ENCODE measurements around the gene SCAF4. TPM values are rescaled to one million over a fixed set of nuclear protein-coding genes. Genes with fewer than 3 reads are reported as not detected.

The SCAF4 gene
- total RNA-seq, 1 donor from 2014 or later: 60.1 TPM

DNA sequence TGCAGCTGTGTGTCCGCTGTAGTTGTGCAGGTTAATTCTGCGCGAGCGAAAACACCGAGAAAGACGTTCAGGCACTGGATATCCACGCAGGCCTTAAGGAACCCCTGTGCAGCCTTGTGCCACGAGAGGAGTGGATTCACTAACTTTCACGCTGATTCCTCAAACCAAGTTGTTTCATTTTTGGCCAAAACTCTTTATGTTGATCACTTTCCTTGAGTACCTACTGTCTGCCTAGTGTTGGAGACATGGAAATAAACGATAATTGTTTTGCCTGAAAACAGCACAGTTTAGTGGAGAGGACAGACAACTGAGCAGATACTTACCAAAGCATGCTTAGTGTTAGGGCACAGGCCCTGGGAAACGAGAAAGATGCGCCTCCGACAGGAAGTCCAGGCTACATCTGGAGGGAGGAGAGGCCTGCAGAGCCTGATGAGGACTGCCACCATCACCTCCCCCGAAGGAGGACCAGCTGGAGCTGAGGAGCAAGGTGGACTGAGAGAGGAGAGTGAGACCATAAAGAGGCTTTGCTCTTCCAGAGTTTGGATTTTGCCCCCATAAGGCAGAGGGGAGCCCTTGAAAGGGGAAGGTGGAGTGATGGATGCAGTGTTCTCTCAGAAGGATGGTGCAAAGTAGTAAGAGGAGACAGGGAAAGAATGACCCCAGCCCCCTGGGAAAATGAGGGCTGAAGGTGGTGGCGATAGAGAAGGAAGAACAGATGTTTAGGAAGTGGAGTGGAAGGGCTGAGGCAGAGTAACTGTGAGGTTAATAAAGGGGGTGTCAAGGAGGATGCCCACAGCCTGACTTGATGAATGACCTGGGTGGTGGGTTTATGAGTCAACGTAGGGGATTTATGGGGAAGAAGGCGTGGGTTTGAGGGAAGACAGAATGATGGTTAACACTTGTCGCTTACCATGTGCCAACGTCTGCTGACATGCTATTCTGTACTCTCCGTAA is 956 bp upstream of the SCAF4 start:
- intact Hi-C loops (cut with micrococcal nuclease): loop anchor here (1.0 to 5.0 kb wide), 4 partner anchors 74 to 879 kb away; partner anchors contain the start of genes CFAP298, MIS18A, SOD1 and URB1
- Mint-ChIP-seq H3K9me3 (no peaks in the 10 kb centered on the region), H3K27me3 (ENCODE audit: low read depth) (no peaks in the 10 kb centered on the region), H3K36me3 (ENCODE audit: low read depth) (no peaks in the 10 kb centered on the region), H3K27ac (no peak overlapping the region), H3K4me3 (ENCODE audit: low read depth) (no peak overlapping the region), H3K4me1 (ENCODE audit: low read depth) (peaks cover 7% of the 10 kb centered on the region)
- DNase-seq (ENCODE audit: low spot score): peak; percentile 16

GRCh38 chr21:31731056-31731856 is 662 bp downstream of the SCAF4 start:
- DNase-seq (ENCODE audit: low spot score): peak; percentile 48
- intact Hi-C loops (cut with micrococcal nuclease): loop anchor here (2.0 to 5.0 kb wide), 3 partner anchors 16 to 881 kb away; partner anchors contain the start of genes CFAP298 and MIS18A
- Mint-ChIP-seq H3K27me3 (ENCODE audit: low read depth) (no peaks in the 10 kb centered on the region), H3K4me3 (ENCODE audit: low read depth) (peak overlapping the region; percentile 86), H3K9me3 (no peaks in the 10 kb centered on the region), H3K27ac (peak overlapping the region; percentile 72), H3K36me3 (ENCODE audit: low read depth) (peaks cover 6% of the 10 kb centered on the region), H3K4me1 (ENCODE audit: low read depth) (peaks cover 10% of the 10 kb centered on the region)

DNA sequence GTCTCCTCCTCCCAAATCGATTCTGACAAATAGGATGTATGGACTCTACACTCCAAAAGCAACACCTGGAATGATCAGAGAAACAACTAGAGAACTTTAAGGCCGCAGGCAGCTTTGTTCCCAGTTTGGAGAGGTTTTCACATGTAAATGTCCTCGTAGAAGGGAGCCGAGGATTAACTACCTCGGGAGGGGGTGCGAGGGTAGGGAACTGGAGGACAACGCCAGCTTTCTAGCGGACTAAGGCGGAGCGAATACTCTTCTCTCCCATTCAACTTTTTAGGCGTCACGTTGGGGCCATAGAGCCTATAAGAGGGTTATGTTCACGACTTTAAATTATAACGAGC is 1.2 kb downstream of the SCAF4 start:
- no peaks in the 10 kb centered on the region for H3K27me3 Mint-ChIP-seq (ENCODE audit: low read depth)
- H3K9me3 Mint-ChIP-seq: no peaks in the 10 kb centered on the region
- H3K36me3 Mint-ChIP-seq (ENCODE audit: low read depth): peaks cover 7% of the 10 kb centered on the region
- H3K27ac Mint-ChIP-seq: peak overlapping the region; percentile 72
- intact Hi-C loops (cut with micrococcal nuclease): loop anchor here (2.0 to 5.0 kb wide), 3 partner anchors 16 to 882 kb away; partner anchors contain the start of genes CFAP298 and MIS18A
- peak; percentile 10 for DNase-seq (ENCODE audit: low spot score)
- H3K4me3 Mint-ChIP-seq (ENCODE audit: low read depth): peak overlapping the region; percentile 86
- peaks cover 10% of the 10 kb centered on the region for H3K4me1 Mint-ChIP-seq (ENCODE audit: low read depth)

DNA sequence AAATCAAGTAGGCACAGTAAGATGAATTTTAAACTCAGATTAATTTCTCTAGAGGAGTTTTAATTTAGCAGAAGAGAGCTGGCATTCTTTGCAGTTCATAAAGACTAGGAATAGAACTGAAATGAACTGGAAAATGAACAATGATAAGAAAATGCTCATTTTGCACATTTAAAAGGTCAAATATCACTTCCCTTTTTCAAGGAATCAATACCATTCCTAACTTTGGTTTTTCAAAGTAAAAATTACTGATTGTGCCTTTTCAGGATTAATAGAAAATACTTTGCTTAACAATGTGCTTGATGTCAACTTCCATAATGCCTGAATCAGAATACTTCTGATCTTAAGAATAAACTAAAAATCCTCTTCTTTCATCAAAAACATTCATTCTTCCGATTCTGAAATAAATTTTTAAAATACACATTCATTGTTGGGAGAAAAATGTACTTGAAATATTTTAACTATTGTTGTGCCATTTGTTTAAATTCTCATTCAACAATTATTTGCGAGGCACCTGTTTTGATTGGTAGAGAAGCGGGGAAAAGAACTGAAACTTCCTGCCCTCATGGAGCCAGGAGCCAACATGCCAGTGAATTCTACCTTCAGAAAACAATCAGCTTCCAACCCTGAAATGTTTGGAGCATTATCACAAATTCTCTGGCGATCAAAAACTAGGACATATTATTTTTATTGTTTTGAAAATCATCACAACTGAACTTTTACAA is 2.1 kb downstream of the SCAF4 start:
- intact Hi-C loops (cut with micrococcal nuclease): loop anchor here (2.0 to 10.0 kb wide), 4 partner anchors 15 to 883 kb away; partner anchors contain the start of genes CFAP298 and MIS18A
- Mint-ChIP-seq H3K4me3 (ENCODE audit: low read depth) (peak overlapping the region; percentile 86), H3K36me3 (ENCODE audit: low read depth) (peaks cover 13% of the 10 kb centered on the region)

DNA sequence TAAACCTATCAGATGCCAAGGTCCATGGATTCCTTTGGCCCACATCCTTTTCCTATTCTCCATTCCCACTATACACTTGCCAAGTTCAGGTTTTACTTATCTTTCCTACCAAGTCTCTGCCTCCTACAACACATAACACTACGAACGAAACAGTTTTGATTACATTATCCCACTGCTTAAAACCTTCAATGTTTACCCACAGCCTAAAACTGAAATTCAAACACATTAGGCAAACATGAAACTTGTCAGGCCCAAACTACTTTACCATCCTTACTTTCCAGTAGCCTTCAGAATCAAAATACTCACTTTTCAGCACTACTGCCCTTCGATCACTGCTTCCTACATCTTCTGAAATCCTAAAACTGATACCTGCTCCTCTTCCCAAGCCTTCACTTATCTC is 3.0 kb downstream of the SCAF4 start:
- Mint-ChIP-seq H3K36me3 (ENCODE audit: low read depth) (peaks cover 18% of the 10 kb centered on the region), H3K27me3 (ENCODE audit: low read depth) (no peaks in the 10 kb centered on the region), H3K4me1 (ENCODE audit: low read depth) (peaks cover 24% of the 10 kb centered on the region), H3K9me3 (no peaks in the 10 kb centered on the region), H3K4me3 (ENCODE audit: low read depth) (no peak overlapping the region), H3K27ac (no peak overlapping the region)
- DNase-seq (ENCODE audit: low spot score): no peak
- intact Hi-C loops (cut with micrococcal nuclease): loop anchor here (10.0 kb wide), 1 partner anchor 544 kb away; no protein-coding TSS in a partner anchor

More for the DNA sequence above, 2.1 kb downstream of the SCAF4 start:
- peaks cover 18% of the 10 kb centered on the region for H3K4me1 Mint-ChIP-seq (ENCODE audit: low read depth)
- no peak overlapping the region for H3K27ac Mint-ChIP-seq
- H3K27me3 Mint-ChIP-seq (ENCODE audit: low read depth): no peaks in the 10 kb centered on the region
- H3K9me3 Mint-ChIP-seq: no peaks in the 10 kb centered on the region
- DNase-seq (ENCODE audit: low spot score): no peak

DNA sequence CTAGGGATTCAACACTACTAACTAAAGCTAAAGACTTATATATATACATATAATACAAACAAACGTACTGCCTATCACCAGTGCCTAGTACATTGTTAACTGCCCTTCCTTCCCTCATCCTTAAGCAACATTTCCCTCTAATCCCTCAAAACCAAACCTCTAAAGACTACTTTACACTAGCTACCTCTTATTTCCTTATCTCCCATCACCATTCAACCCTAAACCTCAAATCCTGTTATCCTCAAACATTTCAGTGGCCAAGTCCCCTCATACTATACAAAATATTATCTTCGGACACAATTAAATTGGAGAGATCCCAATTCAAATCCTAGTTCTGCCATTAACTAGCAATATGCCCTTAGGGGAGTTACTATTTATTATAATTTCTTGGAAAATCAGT is 3.7 kb downstream of the SCAF4 start:
- H3K4me1 Mint-ChIP-seq (ENCODE audit: low read depth): peaks cover 28% of the 10 kb centered on the region
- DNase-seq (ENCODE audit: low spot score): no peak
- H3K4me3 Mint-ChIP-seq (ENCODE audit: low read depth): no peak overlapping the region
- no peaks in the 10 kb centered on the region for H3K27me3 Mint-ChIP-seq (ENCODE audit: low read depth)
- intact Hi-C loops (cut with micrococcal nuclease): loop anchor here (10.0 kb wide), 1 partner anchor 543 kb away; no protein-coding TSS in a partner anchor
- no peaks in the 10 kb centered on the region for H3K9me3 Mint-ChIP-seq
- H3K27ac Mint-ChIP-seq: no peak overlapping the region
- peaks cover 23% of the 10 kb centered on the region for H3K36me3 Mint-ChIP-seq (ENCODE audit: low read depth)

- H3K4me1 Mint-ChIP-seq (ENCODE audit: low read depth): peaks cover 28% of the 10 kb centered on the region
- H3K36me3 Mint-ChIP-seq (ENCODE audit: low read depth): peaks cover 23% of the 10 kb centered on the region
- no peak overlapping the region for H3K27ac Mint-ChIP-seq
- no peak overlapping the region for H3K4me3 Mint-ChIP-seq (ENCODE audit: low read depth)
- DNase-seq (ENCODE audit: low spot score): no peak
- H3K27me3 Mint-ChIP-seq (ENCODE audit: low read depth): no peaks in the 10 kb centered on the region
- intact Hi-C loops (cut with micrococcal nuclease): loop anchor here (10.0 kb wide), 1 partner anchor 542 kb away; no protein-coding TSS in a partner anchor
- no peaks in the 10 kb centered on the region for H3K9me3 Mint-ChIP-seq
Measured at GRCh38 chr21:31727181-31727580, 4.7 kb downstream of the SCAF4 start.

DNA sequence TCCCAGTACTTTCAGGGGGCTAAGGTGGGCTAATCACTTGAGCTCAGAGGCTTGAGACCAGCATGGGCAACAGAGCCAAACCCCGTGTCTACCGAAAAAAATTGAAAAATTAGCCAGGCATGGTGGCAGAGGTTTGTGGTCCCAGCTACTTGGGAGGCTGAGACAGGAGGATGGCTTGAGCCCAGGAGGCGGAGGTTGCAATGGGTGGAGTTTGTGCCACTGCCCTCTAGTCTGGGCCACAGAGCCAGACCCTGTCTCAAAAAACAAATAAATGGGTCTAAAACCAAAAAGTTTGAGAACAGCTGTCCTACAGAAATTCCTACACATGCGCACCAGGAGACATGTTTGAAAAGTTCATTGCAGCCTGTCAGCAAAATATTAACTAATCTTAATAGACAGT is 5.5 kb downstream of the SCAF4 start:
- H3K27ac Mint-ChIP-seq: no peak overlapping the region
- H3K4me1 Mint-ChIP-seq (ENCODE audit: low read depth): peaks cover 28% of the 10 kb centered on the region
- no peaks in the 10 kb centered on the region for H3K27me3 Mint-ChIP-seq (ENCODE audit: low read depth)
- no peaks in the 10 kb centered on the region for H3K9me3 Mint-ChIP-seq
- no peak overlapping the region for H3K4me3 Mint-ChIP-seq (ENCODE audit: low read depth)
- no peak for DNase-seq (ENCODE audit: low spot score)
- H3K36me3 Mint-ChIP-seq (ENCODE audit: low read depth): peaks cover 24% of the 10 kb centered on the region
- intact Hi-C loops (cut with micrococcal nuclease): loop anchor here (10.0 kb wide), 1 partner anchor 542 kb away; no protein-coding TSS in a partner anchor

- intact Hi-C loops (cut with micrococcal nuclease): loop anchor here (1.0 to 10.0 kb wide), 2 partner anchors 11 to 541 kb away; no protein-coding TSS in a partner anchor
- Mint-ChIP-seq H3K27ac (peak overlapping the region; percentile 4), H3K4me1 (ENCODE audit: low read depth) (peaks cover 28% of the 10 kb centered on the region), H3K9me3 (no peaks in the 10 kb centered on the region), H3K27me3 (ENCODE audit: low read depth) (no peaks in the 10 kb centered on the region), H3K4me3 (ENCODE audit: low read depth) (no peak overlapping the region), H3K36me3 (ENCODE audit: low read depth) (peaks cover 26% of the 10 kb centered on the region)
- no peak for DNase-seq (ENCODE audit: low spot score)
Measured at GRCh38 chr21:31725202-31725839, 6.6 kb downstream of the SCAF4 start.

GRCh38 chr21:31724552-31724951 is 7.4 kb downstream of the SCAF4 start:
- no peak for DNase-seq (ENCODE audit: low spot score)
- H3K4me1 Mint-ChIP-seq (ENCODE audit: low read depth): peaks cover 26% of the 10 kb centered on the region

GRCh38 chr21:31721381-31721780 is 10.5 kb downstream of the SCAF4 start:
- H3K4me3 Mint-ChIP-seq (ENCODE audit: low read depth): no peak overlapping the region
- intact Hi-C loops (cut with micrococcal nuclease): loop anchor here (10.0 kb wide), 1 partner anchor 537 kb away; no protein-coding TSS in a partner anchor

More at GRCh38 chr21:31724552-31724951, 7.4 kb downstream of the SCAF4 start:
- intact Hi-C loops (cut with micrococcal nuclease): loop anchor here (10.0 kb wide), 1 partner anchor 540 kb away; no protein-coding TSS in a partner anchor
- H3K27ac Mint-ChIP-seq: peak overlapping the region; percentile 4
- H3K9me3 Mint-ChIP-seq: no peaks in the 10 kb centered on the region
- no peak overlapping the region for H3K4me3 Mint-ChIP-seq (ENCODE audit: low read depth)
- peaks cover 30% of the 10 kb centered on the region for H3K36me3 Mint-ChIP-seq (ENCODE audit: low read depth)
- no peaks in the 10 kb centered on the region for H3K27me3 Mint-ChIP-seq (ENCODE audit: low read depth)

More at GRCh38 chr21:31721381-31721780, 10.5 kb downstream of the SCAF4 start:
- no peaks in the 10 kb centered on the region for H3K9me3 Mint-ChIP-seq
- no peak overlapping the region for H3K27ac Mint-ChIP-seq
- no peaks in the 10 kb centered on the region for H3K27me3 Mint-ChIP-seq (ENCODE audit: low read depth)
- peaks cover 28% of the 10 kb centered on the region for H3K36me3 Mint-ChIP-seq (ENCODE audit: low read depth)
- peaks cover 35% of the 10 kb centered on the region for H3K4me1 Mint-ChIP-seq (ENCODE audit: low read depth)
- no peak for DNase-seq (ENCODE audit: low spot score)
